Hepatocyte (in vitro differentiated cells): ENCODE results near the gene CYBA. TPM values are rescaled to one million over a fixed set of nuclear protein-coding genes. Genes with fewer than 3 reads are reported as not detected.

Experiments
- DNase-seq: peaks from one replicate; pipeline ENCODE4 v3.0.0-alpha.2; 2016; ENCODE audit warnings: low spot score
- H2AFZ ChIP-seq: fragments of 200-600 bp; sonication (generic); 2 replicates; pipeline ENCODE4 v1.6.0; 2016; ENCODE audit warnings: antibody characterized with exemption, mild to moderate bottlenecking
- H3K27ac ChIP-seq: fragments of 200-600 bp; sonication (generic); 2 replicates; pipeline ENCODE4 v1.5.1; 2016; ENCODE audit warnings: mild to moderate bottlenecking
- H3K27me3 ChIP-seq: fragments of 200-600 bp; sonication (generic); 2 replicates; pipeline ENCODE4 v1.6.1; 2016
- H3K36me3 ChIP-seq: fragments of 200-600 bp; sonication (generic); replicated peaks from 2 replicates; pipeline ENCODE4 v1.5.1; 2016; ENCODE audit warnings: low read depth; ENCODE audit not compliant: insufficient read depth
- H3K4me1 ChIP-seq: fragments of 200-600 bp; sonication (generic); 2 replicates; pipeline ENCODE4 v1.5.1; 2016; ENCODE audit warnings: mild to moderate bottlenecking, moderate library complexity; ENCODE audit not compliant: insufficient read depth
- H3K4me2 ChIP-seq: fragments of 200-600 bp; sonication (generic); 2 replicates; pipeline ENCODE4 v1.6.0; 2016
- H3K4me3 ChIP-seq: fragments of 200-600 bp; sonication (generic); 2 replicates; pipeline ENCODE4 v1.5.1; 2016; ENCODE audit warnings: mild to moderate bottlenecking
- H3K79me2 ChIP-seq: fragments of 200-600 bp; sonication (generic); 2 replicates; pipeline ENCODE4 v1.6.0; 2017; ENCODE audit warnings: mild to moderate bottlenecking
- H3K9me2 ChIP-seq: fragments of 200-600 bp; sonication (generic); replicated peaks from 2 replicates; pipeline ENCODE4 v1.6.0; 2017; ENCODE audit warnings: mild to moderate bottlenecking; ENCODE audit not compliant: insufficient read depth
- H3K9me3 ChIP-seq: fragments of 200-600 bp; sonication (generic); 2 replicates; pipeline ENCODE4 v1.5.1; 2016; ENCODE audit warnings: low read depth, mild to moderate bottlenecking
- H4K20me1 ChIP-seq: fragments of 200-600 bp; sonication (generic); 2 replicates; pipeline ENCODE4 v1.6.0; 2016; ENCODE audit warnings: mild to moderate bottlenecking; ENCODE audit not compliant: insufficient read depth, poor library complexity, severe bottlenecking
- EZH2 ChIP-seq: fragments of 200-600 bp; sonication (generic); IDR thresholded peaks from 2 replicates; pipeline ENCODE4 v1.6.1; 2016; ENCODE audit warnings: antibody characterized with exemption, mild to moderate bottlenecking, borderline replicate concordance
- EZH2phosphoT487 ChIP-seq: fragments of 200-600 bp; sonication (generic); IDR thresholded peaks from one replicate; pipeline ENCODE4 v1.6.1; 2018; ENCODE audit warnings: antibody characterized with exemption, mild to moderate bottlenecking, low read depth, moderate library complexity; ENCODE audit not compliant: unreplicated experiment, severe bottlenecking
- WGBS: methylation state at CpG from one replicate; pipeline ENCODE4 v1.1.6; 2016; ENCODE audit warnings: low lambda C conversion rate; ENCODE audit errors: missing lambda C conversion rate; 5-methylcytosine and 5-hydroxymethylcytosine counted together
- polyA plus RNA-seq: library from polyadenylated mRNA; unstranded; fragments of >200 nt; fragmentation: Nextera tagmentation; extraction: Ambion mirVana; gene quantifications from 2 replicates; pipeline ENCODE4 v1.2.1, GENCODE V29; 2016
- total RNA-seq: library from RNA; depleted of rRNA; stranded (reverse); fragments of >200 nt; gene quantifications from 2 replicates; pipeline ENCODE4 v1.2.3, GENCODE V29; 2014
- TF ChIP-seq, protein P1 (sequence below): fragments of 200-600 bp; sonication (generic); IDR thresholded peaks from 2 replicates; pipeline ENCODE4 v1.5.1; 2016; ENCODE audit warnings: antibody characterized with exemption, mild to moderate bottlenecking; ENCODE audit not compliant: poor library complexity

The CYBA gene
- total and polyA plus RNA-seq, 2 experiments from 2014 or later = 196 to 419 TPM

DNA sequence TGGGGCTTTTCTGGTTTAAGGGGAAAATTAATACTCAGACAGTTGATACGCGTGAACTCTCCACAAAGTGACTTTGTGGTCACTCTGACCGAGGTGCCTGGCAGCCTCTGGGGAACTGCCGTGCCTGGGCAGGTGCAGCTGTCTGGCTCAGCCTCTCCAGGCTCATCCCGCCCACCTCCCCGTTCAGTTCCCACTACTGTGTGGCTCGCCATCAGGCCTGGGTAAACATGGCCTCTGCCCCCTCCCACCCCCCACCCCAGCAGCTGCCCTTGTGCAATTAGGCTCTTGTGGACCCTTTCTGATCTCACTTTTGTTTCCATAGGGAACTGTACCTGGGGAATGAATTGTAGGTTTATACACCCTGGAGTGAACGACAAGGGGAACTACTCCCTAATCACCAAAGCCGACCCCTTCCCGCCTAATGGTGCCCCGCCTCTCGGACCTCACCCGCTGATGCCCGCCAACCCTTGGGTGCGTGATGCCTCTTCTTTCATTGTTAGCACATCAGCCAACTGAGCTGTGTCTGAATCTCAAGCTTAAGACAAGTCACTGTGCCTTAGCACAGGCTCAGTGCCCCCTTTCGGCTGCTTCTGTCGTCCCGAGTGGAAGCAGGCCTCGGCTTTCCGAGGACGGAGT, 52.9 kb downstream of the CYBA start:
- WGBS = 82% methylated on average over 18 of the region's 21 CpGs
- Histone ChIP-seq H3K4me2 (no peak overlapping the region), H3K4me1 (no peaks in the 10 kb centered on the region), H3K9me3 (no peaks in the 10 kb centered on the region), H3K9me2 (no peaks in the 10 kb centered on the region), H3K27me3 (no peaks in the 10 kb centered on the region), H3K79me2 (peaks cover 5% of the 10 kb centered on the region), H3K36me3 (no peaks in the 10 kb centered on the region), H3K4me3 (no peak overlapping the region), H2AFZ (no peak overlapping the region), H3K27ac (no peak overlapping the region), H4K20me1 (peaks cover 5% of the 10 kb centered on the region)
- no peak for TF ChIP-seq EZH2phosphoT487
- no peak for TF ChIP-seq EZH2
- TF ChIP-seq, protein P1, sequence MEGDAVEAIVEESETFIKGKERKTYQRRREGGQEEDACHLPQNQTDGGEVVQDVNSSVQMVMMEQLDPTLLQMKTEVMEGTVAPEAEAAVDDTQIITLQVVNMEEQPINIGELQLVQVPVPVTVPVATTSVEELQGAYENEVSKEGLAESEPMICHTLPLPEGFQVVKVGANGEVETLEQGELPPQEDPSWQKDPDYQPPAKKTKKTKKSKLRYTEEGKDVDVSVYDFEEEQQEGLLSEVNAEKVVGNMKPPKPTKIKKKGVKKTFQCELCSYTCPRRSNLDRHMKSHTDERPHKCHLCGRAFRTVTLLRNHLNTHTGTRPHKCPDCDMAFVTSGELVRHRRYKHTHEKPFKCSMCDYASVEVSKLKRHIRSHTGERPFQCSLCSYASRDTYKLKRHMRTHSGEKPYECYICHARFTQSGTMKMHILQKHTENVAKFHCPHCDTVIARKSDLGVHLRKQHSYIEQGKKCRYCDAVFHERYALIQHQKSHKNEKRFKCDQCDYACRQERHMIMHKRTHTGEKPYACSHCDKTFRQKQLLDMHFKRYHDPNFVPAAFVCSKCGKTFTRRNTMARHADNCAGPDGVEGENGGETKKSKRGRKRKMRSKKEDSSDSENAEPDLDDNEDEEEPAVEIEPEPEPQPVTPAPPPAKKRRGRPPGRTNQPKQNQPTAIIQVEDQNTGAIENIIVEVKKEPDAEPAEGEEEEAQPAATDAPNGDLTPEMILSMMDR = no peak
- no peak for DNase-seq

DNA sequence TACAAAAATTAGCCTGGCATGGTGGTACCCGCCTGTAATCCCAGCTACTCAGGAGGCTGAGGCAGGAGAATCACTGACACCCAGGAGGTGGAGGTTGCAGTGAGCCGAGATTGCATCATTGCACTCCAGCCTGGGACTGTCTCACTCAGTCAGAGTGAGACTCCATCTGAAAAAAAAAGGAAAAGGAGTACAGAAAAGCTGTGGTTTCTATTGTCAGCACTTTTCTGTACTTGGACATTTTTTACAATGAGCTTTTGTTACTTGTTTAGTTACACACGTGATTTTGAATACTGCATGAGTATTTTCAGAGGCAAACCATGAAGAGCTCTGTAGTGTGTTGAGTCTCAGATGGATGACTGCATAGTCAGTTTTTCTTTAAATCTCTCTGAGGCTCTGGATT, 54.4 kb downstream of the CYBA start:
- 94% methylated on average over 3 of the region's 3 CpGs for WGBS
- Histone ChIP-seq H3K9me3 (no peaks in the 10 kb centered on the region), H3K36me3 (no peaks in the 10 kb centered on the region), H3K4me2 (no peak overlapping the region), H3K9me2 (no peaks in the 10 kb centered on the region), H2AFZ (no peak overlapping the region), H3K27me3 (no peaks in the 10 kb centered on the region), H3K79me2 (peaks cover 6% of the 10 kb centered on the region), H3K4me1 (no peaks in the 10 kb centered on the region), H4K20me1 (peaks cover 2% of the 10 kb centered on the region), H3K4me3 (no peak overlapping the region), H3K27ac (no peak overlapping the region)
- TF ChIP-seq EZH2 (no peak), EZH2phosphoT487 (no peak)
- TF ChIP-seq, protein P1 = no peak
- DNase-seq = no peak

DNA sequence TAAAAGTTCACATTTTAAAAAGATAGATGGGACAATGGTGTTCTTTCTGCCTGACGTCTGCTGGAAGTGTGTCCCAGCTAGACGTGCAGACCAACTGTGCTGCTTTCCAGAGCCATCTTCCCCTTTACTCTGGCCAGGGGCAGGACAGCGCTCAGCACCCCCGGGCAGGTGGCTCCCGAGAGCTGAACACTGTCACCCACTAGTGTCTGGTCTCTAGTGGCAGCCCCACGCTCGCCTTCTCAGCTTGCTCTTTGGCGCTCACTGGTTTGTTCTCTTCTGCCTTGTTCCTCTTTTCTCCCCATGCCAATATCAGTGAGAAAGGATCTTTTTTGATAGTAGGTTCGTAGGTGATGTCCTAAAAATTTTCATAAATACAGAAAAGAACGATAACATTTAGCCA, 54.9 kb downstream of the CYBA start:
- no peak for DNase-seq
- H3K9me3 ChIP-seq = no peaks in the 10 kb centered on the region
- H2AFZ ChIP-seq = no peak overlapping the region
- no peak overlapping the region for H3K4me3 ChIP-seq
- H3K36me3 ChIP-seq = no peaks in the 10 kb centered on the region
- H3K9me2 ChIP-seq = no peaks in the 10 kb centered on the region
- no peaks in the 10 kb centered on the region for H3K4me1 ChIP-seq
- H3K79me2 ChIP-seq = peaks cover 8% of the 10 kb centered on the region
- no peak overlapping the region for H3K4me2 ChIP-seq
- H3K27me3 ChIP-seq = no peaks in the 10 kb centered on the region
- TF ChIP-seq EZH2phosphoT487 = no peak
- TF ChIP-seq, protein P1 = no peak
- no peak for TF ChIP-seq EZH2
- H4K20me1 ChIP-seq = peaks cover 2% of the 10 kb centered on the region
- WGBS = 97% methylated on average over 10 of the region's 10 CpGs
- no peak overlapping the region for H3K27ac ChIP-seq

DNA sequence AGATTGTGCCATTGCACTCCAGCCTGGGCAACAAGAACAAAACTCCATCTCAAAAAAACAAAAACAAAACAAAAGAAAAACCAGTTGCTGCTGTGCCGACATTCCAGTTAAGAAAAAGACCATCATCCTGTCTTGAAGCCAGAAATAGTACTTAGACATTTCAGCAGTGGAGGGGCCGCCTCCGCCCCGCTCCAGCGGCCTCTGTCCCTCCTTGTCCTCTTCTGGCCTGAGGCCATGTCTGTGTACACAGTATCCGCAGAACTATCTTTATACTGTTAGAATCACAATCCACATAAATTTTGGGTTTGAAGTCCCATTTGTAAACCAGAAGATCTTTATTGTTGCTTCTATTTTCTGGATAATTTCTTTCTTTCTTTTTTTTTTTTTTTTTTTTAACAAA, 55.8 kb downstream of the CYBA start:
- no peak for DNase-seq
- no peak overlapping the region for H3K4me2 ChIP-seq
- TF ChIP-seq, protein P1 = no peak
- TF ChIP-seq EZH2 (no peak), EZH2phosphoT487 (no peak)
- peaks cover 8% of the 10 kb centered on the region for H3K79me2 ChIP-seq
- no peak overlapping the region for H2AFZ ChIP-seq
- H3K36me3 ChIP-seq = no peaks in the 10 kb centered on the region
- H3K27ac ChIP-seq = no peak overlapping the region
- H3K4me3 ChIP-seq = no peak overlapping the region
- no peaks in the 10 kb centered on the region for H3K9me2 ChIP-seq
- H3K27me3 ChIP-seq = no peaks in the 10 kb centered on the region
- 98% methylated on average over 6 of the region's 6 CpGs for WGBS
- H3K4me1 ChIP-seq = no peaks in the 10 kb centered on the region
- no peaks in the 10 kb centered on the region for H3K9me3 ChIP-seq
- peaks cover 2% of the 10 kb centered on the region for H4K20me1 ChIP-seq
